OCI-LY7 (cell line): ENCODE measurements around the gene KAT2B. TPM values are rescaled to one million over a fixed set of nuclear protein-coding genes. Genes with fewer than 3 reads are reported as not detected.
A peak's percentile ranks its signal among the peaks of the same experiment; 100 is the strongest.

ENCODE experiments used
- BruUV-seq: library from RNA; stranded (reverse); fragments of 400-500 nt; replicated peaks from 2 replicates; lab custom pipeline; 2021; lab: Mats Ljungman, UMichigan
- CTCF ChIA-PET: fragments of 300-600 bp; sonication (Branson Sonifier 250); formaldehyde crosslinking; loops from one replicate; lab custom pipeline; 2022; ENCODE audit warnings: antibody characterized with exemption; ENCODE audit not compliant: unreplicated experiment; lab: Charles Lee
- POLR2A ChIA-PET: fragments of 300-600 bp; sonication (Branson Sonifier 250); formaldehyde crosslinking; loops from one replicate; lab custom pipeline; 2022; ENCODE audit warnings: antibody characterized with exemption; lab: Charles Lee
- DNase-seq: peaks from one replicate; pipeline ENCODE4 v3.0.0-alpha.2; 2015; ENCODE audit warnings: low spot score
- H2AFZ ChIP-seq: fragments of 200-600 bp; sonication (generic), shearing (Covaris generic); 2 replicates; pipeline ENCODE4 v1.6.1; 2014; ENCODE audit warnings: mild to moderate bottlenecking, antibody characterized with exemption, low read length, moderate library complexity
- H3K27ac ChIP-seq: fragments of 200-600 bp; sonication (generic); 2 replicates; pipeline ENCODE4 v1.5.1; 2014; ENCODE audit warnings: mixed run types, low read depth, mild to moderate bottlenecking, moderate library complexity, low read length, inconsistent platforms; ENCODE audit not compliant: poor library complexity, severe bottlenecking
- H3K36me3 ChIP-seq: fragments of 200-600 bp; sonication (generic); 2 replicates; pipeline ENCODE4 v1.6.1; 2014; ENCODE audit warnings: mild to moderate bottlenecking, antibody characterized with exemption, low read length, moderate library complexity, mixed read lengths; ENCODE audit not compliant: insufficient read depth
- H3K4me1 ChIP-seq: fragments of 200-600 bp; sonication (generic); 2 replicates; pipeline ENCODE4 v1.5.1; 2014; ENCODE audit warnings: mild to moderate bottlenecking, low read length; ENCODE audit not compliant: insufficient read depth, poor library complexity, severe bottlenecking
- H3K4me2 ChIP-seq: fragments of 200-600 bp; sonication (generic); 2 replicates; pipeline ENCODE4 v1.6.1; 2014; ENCODE audit warnings: mild to moderate bottlenecking, low read length
- H3K4me3 ChIP-seq: fragments of 200-600 bp; sonication (generic); 2 replicates; pipeline ENCODE4 v1.5.1; 2014; ENCODE audit warnings: mild to moderate bottlenecking, low read depth, low read length; ENCODE audit not compliant: poor library complexity, severe bottlenecking
- H3K79me2 ChIP-seq: fragments of 200-600 bp; sonication (generic); 2 replicates; pipeline ENCODE4 v1.6.1; 2016; ENCODE audit warnings: low read depth, mild to moderate bottlenecking, low read length, moderate library complexity, mixed read lengths; ENCODE audit not compliant: insufficient read depth
- H3K9me2 ChIP-seq: fragments of 200-600 bp; sonication (generic); 2 replicates; pipeline ENCODE4 v1.6.1; 2016; ENCODE audit warnings: mild to moderate bottlenecking, low read length, mixed read lengths; ENCODE audit not compliant: insufficient read depth
- H3K9me3 ChIP-seq: fragments of 200-600 bp; sonication (generic); 2 replicates; pipeline ENCODE4 v1.6.1; 2014; ENCODE audit warnings: mild to moderate bottlenecking, mixed run types, low read length, mixed read lengths
- H4K20me1 ChIP-seq: fragments of 200-600 bp; sonication (generic); 2 replicates; pipeline ENCODE4 v1.6.1; 2014; ENCODE audit warnings: mild to moderate bottlenecking, antibody characterized with exemption, low read length, moderate library complexity, mixed read lengths; ENCODE audit not compliant: insufficient read depth
- EZH2phosphoT487 ChIP-seq: fragments of 200-600 bp; sonication (generic); IDR thresholded peaks from 2 replicates; pipeline ENCODE4 v1.6.1; 2018; ENCODE audit warnings: low read depth, borderline replicate concordance, mild to moderate bottlenecking, mixed run types, antibody characterized with exemption, low read length, moderate library complexity, mixed read lengths
- intact Hi-C: fragments of 100-400 bp; cut with micrococcal nuclease; formaldehyde crosslinking; loops from one replicate; pipeline ENCODE4 v1.10.0; 2022; ENCODE audit not compliant: unreplicated experiment
- total RNA-seq, 2 experiments: library from RNA; depleted of rRNA in 1 of 2; stranded (reverse); fragments of >200 nt in 1 of 2; shearing (Covaris generic) in 1 of 2; gene quantifications; 2 replicates each; pipeline ENCODE4 v1.2.3, GENCODE V29; 2014 to 2022
- TF ChIP-seq, protein P1 (sequence below): fragments of 200-600 bp; sonication (generic); conservative IDR thresholded peaks from 2 replicates; pipeline ENCODE4 v1.5.1; 2014; ENCODE audit warnings: mild to moderate bottlenecking, antibody characterized with exemption, low read length, moderate library complexity, mixed read lengths

The KAT2B gene
- total RNA-seq, 2 experiments from 2014 or later: 24.2 to 32.9 TPM

DNA sequence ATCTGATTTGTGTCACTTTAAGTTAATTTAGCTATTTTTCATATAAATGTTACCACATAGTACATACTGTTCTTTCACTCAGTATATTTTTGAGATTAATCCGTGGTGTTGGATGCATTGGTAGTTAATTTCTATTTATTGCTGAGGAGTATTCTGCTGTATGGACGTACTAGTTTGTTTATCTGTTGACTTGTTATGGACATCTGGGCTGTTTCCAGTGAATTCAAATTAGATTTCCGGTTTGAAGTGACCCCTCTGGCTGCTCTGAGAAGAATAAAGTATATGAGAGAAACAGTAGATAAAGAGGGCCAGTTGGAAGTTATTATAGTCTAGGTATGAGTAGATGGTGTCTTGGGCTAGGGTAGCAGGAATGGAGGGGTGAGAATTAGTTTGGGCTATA is 15.6 kb downstream of the KAT2B start:
- peak overlapping the region; percentile 27 for H3K4me3 ChIP-seq
- H3K36me3 ChIP-seq: no peaks in the 10 kb centered on the region
- TF ChIP-seq, protein P1, sequence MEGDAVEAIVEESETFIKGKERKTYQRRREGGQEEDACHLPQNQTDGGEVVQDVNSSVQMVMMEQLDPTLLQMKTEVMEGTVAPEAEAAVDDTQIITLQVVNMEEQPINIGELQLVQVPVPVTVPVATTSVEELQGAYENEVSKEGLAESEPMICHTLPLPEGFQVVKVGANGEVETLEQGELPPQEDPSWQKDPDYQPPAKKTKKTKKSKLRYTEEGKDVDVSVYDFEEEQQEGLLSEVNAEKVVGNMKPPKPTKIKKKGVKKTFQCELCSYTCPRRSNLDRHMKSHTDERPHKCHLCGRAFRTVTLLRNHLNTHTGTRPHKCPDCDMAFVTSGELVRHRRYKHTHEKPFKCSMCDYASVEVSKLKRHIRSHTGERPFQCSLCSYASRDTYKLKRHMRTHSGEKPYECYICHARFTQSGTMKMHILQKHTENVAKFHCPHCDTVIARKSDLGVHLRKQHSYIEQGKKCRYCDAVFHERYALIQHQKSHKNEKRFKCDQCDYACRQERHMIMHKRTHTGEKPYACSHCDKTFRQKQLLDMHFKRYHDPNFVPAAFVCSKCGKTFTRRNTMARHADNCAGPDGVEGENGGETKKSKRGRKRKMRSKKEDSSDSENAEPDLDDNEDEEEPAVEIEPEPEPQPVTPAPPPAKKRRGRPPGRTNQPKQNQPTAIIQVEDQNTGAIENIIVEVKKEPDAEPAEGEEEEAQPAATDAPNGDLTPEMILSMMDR: no peak
- no peak for TF ChIP-seq EZH2phosphoT487
- DNase-seq: no peak
- peaks cover 51% of the 10 kb centered on the region; the same call in 1 of the 2 replicates for H3K79me2 ChIP-seq
- H3K9me3 ChIP-seq: no peaks in the 10 kb centered on the region
- H4K20me1 ChIP-seq: no peaks in the 10 kb centered on the region
- CTCF ChIA-PET: no interaction called here
- POLR2A ChIA-PET: interaction anchor here (0.5 to 1.5 kb wide), 3 partner anchors 12 to 130 kb away, joined by 3 to 4 read pairs (median 3); partner anchors contain the start of gene SGO1
- BruUV-seq: no TSS peak
- peak overlapping the region; percentile 63 for H3K4me2 ChIP-seq
- peaks cover 33% of the 10 kb centered on the region for H3K4me1 ChIP-seq
- no peak overlapping the region for H2AFZ ChIP-seq
- peak overlapping the region; percentile 48 for H3K27ac ChIP-seq
- intact Hi-C loops: no loop called here
- no peaks in the 10 kb centered on the region for H3K9me2 ChIP-seq

DNA sequence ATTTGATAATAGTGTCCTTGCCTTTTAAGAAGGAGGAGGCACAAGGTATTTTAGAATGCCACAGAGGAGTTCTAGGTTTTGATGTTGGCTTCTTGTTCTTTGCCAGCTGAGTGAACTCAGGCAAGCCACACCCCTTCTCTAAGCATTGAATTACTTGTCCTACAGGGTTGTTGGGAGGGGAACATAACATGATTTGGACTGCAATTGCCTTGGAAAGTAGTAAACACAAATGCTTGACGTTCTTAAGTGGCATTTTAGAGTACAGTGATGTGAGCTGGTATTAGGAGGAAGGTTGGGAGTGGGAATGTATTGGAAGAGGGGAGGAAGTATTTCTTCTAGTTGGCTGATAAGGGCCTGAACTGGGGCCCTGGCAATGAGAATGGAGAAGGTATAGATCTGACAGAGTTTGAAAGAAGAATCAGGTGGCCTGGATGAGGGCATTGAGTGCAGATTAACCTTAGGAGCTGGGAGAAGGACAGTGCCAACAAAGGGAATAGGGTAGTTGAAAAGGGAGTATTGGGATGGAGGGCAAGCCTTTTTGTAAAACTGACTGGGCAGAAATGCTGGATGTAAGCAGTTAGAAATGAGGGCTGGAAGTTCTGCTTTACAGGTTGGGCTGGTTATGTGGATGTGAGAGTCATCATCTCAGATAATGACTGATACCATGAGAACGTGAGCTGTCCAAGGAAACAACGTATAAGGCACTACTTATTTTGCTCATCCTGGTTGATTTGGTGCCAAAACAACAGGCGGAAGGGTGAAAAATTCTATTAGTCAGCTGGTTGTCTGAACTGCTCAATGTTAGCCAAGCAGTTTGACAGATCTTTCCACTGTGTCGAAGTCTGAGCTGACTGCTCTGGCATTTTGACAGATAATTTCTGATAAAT is 16.7 kb downstream of the KAT2B start:
- Histone ChIP-seq H2AFZ (no peak overlapping the region), H3K4me1 (peaks cover 39% of the 10 kb centered on the region), H3K27ac (no peak overlapping the region), H3K9me2 (no peaks in the 10 kb centered on the region), H3K36me3 (no peaks in the 10 kb centered on the region), H3K4me2 (peak overlapping the region; percentile 63; the same call in 1 of the 2 replicates), H4K20me1 (no peaks in the 10 kb centered on the region), H3K79me2 (peaks cover 53% of the 10 kb centered on the region; the same call in 1 of the 2 replicates), H3K4me3 (no peak overlapping the region), H3K9me3 (no peaks in the 10 kb centered on the region)
- TF ChIP-seq EZH2phosphoT487: no peak
- TF ChIP-seq, protein P1: no peak
- no TSS peak for BruUV-seq
- intact Hi-C loops: no loop called here
- CTCF ChIA-PET: no interaction called here
- POLR2A ChIA-PET: interaction anchor here (0.9 to 1.5 kb wide), 2 partner anchors 13 to 46 kb away, joined by 3 to 4 read pairs; no protein-coding TSS in a partner anchor
- DNase-seq: no peak
